Superior temporal gyrus (tissue), 1 donor: Measurements from ENCODE around the gene SEC22B.
"Not testable (repeated sequence)": the region's sequence is repeated elsewhere in the genome, so short reads cannot be mapped to it uniquely, and the experiment has no call there.

Source experiments
- DNase-seq: peaks from one replicate; pipeline ENCODE4 v3.0.0-alpha.2; 2016; ENCODE audit errors: extremely low spot score

Gene SEC22B

GRCh38 chr1:120116094-120116493, 60.2 kb downstream of the SEC22B start:
- DNase-seq, result not testable (repeated sequence)

- not testable (repeated sequence) for DNase-seq
These were observed 63.2 kb downstream of the SEC22B start for GRCh38 chr1:120113134-120113533.

DNA sequence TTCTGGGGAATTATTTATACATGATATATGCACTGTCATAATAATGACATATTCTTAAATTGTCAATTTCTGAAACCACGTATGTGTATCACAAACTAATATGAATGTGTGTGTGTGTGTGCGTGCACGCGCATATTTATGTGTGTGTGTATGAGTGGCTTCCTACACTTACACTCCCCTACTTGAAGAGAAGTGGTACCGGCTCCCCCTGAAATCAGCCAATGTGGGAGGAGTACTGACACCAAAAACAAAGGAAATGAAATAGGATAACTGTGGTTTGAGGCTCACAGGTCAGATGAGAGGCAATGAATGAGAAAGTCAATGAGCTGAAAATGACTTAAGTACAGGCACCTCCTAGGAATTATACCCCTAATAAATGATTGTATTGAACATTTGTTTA, 64.1 kb downstream of the SEC22B start:
- DNase-seq, result not testable (repeated sequence)

- DNase-seq, result not testable (repeated sequence)
These were observed 64.5 kb downstream of the SEC22B start for GRCh38 chr1:120111771-120112170.

GRCh38 chr1:120111008-120111407, 65.3 kb downstream of the SEC22B start:
- DNase-seq, result not testable (repeated sequence)

DNA sequence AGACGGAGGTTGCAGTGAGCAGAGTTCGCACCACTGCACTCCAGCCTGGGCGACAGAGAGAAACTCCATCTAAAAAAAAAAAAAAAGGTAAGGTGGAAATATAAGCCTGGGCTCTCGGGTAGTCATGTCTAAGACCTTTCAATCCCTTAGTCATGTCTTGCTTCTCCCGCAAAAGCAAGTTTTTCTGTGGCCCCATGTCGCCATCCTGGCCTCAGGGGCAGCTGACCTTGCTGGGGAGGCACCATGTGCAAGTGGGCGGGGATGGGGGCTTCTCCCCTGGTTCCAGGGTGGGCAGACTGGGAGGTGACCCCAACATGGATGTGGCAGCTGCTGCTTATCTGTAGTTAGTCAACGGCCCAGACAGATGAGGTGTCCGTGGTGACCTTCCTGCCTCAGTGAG, 66.7 kb downstream of the SEC22B start:
- DNase-seq, result not testable (repeated sequence)

DNA sequence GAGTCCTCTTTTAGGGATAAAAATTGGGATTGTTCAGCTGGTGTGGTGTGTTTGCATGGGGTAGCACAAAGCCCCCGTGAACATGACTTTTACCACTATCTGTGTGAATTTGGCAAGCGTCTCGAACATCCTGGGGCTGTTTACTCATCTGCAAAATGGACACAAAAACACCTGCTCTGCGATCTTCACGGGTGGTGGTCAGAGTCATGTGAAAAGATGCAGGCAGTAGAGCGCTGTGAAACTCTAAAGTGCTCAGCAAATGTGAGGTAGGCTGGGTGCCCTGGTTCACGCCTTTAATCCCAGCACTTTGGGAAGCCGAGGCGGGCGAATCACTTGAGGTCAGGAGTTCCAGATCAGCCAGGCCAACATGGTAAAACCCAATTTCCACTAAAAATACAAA, 67.1 kb downstream of the SEC22B start:
- not testable (repeated sequence) for DNase-seq

DNA sequence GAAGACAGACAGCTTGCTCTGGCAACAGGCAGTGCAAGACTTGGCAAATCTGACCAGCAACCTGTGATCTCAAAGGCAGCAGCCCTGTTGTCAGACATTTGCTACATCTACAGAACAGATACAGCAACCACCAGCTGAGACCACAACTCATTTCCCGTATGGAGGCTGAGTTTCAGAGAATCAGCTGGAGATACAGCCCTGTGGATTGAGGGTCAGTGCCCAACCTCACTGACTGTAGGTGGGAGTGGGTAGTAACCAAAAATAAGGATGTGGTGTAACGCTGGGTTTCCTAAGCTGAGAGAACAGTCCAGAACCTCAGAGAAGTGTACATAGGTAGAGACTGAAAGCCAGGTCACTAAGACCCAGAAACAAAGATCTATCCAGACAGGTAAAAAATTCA, 71.0 kb downstream of the SEC22B start:
- not testable (repeated sequence) for DNase-seq

DNA sequence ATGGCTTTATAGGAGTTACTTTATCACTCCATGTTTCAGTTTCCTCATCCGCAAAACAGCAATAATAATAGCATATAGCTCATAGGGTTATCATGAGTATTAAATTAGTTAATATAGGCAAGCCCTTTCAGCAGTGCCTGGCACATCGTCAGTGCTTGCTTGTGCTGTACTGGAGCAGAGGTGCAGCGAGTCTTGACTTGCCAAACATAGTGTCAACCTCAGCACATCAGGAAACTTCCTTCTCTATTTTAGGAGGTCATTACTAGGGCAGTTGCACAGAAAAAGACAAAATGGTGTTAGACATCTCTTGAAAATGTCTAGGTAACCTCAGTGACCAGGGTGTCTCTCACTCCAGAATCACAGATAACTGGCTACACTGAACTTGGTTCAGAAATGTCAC, 72.6 kb downstream of the SEC22B start:
- not testable (repeated sequence) for DNase-seq

DNA sequence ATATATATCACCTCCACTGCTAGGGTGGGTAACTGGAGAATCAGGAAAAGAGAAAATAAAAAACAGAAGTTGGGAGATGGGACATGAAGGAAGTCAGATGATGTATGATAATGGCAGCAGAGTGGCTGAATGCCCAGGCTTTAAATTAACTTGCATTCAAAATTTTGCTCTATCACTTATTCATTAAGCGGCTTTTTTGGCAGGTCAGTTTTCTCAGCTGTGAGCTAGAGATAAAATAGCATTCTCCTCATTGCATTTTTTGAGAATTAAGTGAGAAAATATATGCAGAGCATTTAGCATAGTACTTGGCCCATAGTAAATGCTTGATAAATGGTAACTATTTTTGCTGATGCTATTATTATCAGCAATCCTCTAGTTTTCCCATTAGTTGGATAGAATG, 74.7 kb downstream of the SEC22B start:
- DNase-seq, result not testable (repeated sequence)
